NCI-H1694 (cell line): ENCODE measurements around the gene NME8.

Source experiments
- DNase-seq: peaks from one replicate; lab custom pipeline; 2025; lab: John Stamatoyannopoulos, UW

Gene NME8

GRCh38 chr7:37901236-37901827, 52.9 kb downstream of the NME8 start:
- peak; percentile 15 for DNase-seq

GRCh38 chr7:37901890-37902524, 53.6 kb downstream of the NME8 start:
- no peak for DNase-seq

GRCh38 chr7:37908221-37908788, 59.9 kb downstream of the NME8 start:
- DNase-seq = no peak

GRCh38 chr7:37912756-37913155, 64.4 kb downstream of the NME8 start:
- DNase-seq = no peak

- no peak for DNase-seq
Measured at GRCh38 chr7:37915438-37915837, 67.0 kb downstream of the NME8 start.

GRCh38 chr7:37916017-37916672, 67.7 kb downstream of the NME8 start:
- no peak for DNase-seq

- peak; percentile 23 for DNase-seq
Measured at GRCh38 chr7:37916673-37917660, 68.6 kb downstream of the NME8 start, which contains the start of gene SFRP4. Gene SFRP4, minus strand, starts transcription at chr7:37916817. Its CDS starts 280 bp downstream, at chr7:37916537.

GRCh38 chr7:37918526-37918925, 70.1 kb downstream of the NME8 start:
- DNase-seq = no peak

- DNase-seq = peak; percentile 88
Measured at GRCh38 chr7:37920305-37920848, 72.0 kb downstream of the NME8 start, which contains the start of gene EPDR1. Gene EPDR1, plus strand, starts transcription at chr7:37920640. Its CDS starts 300 bp downstream, at chr7:37920940.

- DNase-seq = peak; percentile 50
Measured at GRCh38 chr7:37920849-37921805, 72.7 kb downstream of the NME8 start.

GRCh38 chr7:37921876-37922275, 73.5 kb downstream of the NME8 start:
- DNase-seq = no peak

GRCh38 chr7:37923996-37924395, 75.6 kb downstream of the NME8 start:
- DNase-seq = no peak

GRCh38 chr7:37924491-37925041, 76.2 kb downstream of the NME8 start:
- DNase-seq = no peak

- no peak for DNase-seq
Measured at GRCh38 chr7:37925620-37926019, 77.2 kb downstream of the NME8 start.

- DNase-seq = no peak
Measured at GRCh38 chr7:37927773-37928444, 79.5 kb downstream of the NME8 start.

GRCh38 chr7:37928878-37929277, 80.5 kb downstream of the NME8 start:
- no peak for DNase-seq

- no peak for DNase-seq
Measured at GRCh38 chr7:37930226-37930948, 82.0 kb downstream of the NME8 start.

- no peak for DNase-seq
Measured at GRCh38 chr7:37932543-37932942, 84.1 kb downstream of the NME8 start.
